GM08714 (cell line): ENCODE data around the gene STRN4.

Experiments
- H3K4me3 ChIP-seq: fragments of 200-500 bp; sonication (Bioruptor generic); 2 replicates; pipeline ENCODE4 v1.5.1; 2014; ENCODE audit warnings: mild to moderate bottlenecking, low read length, inconsistent platforms
- ZNF274 ChIP-seq: IDR thresholded peaks from 2 replicates; pipeline ENCODE4 v1.6.1; 2012; ENCODE audit warnings: mild to moderate bottlenecking, low read depth, low read length

The STRN4 gene

DNA sequence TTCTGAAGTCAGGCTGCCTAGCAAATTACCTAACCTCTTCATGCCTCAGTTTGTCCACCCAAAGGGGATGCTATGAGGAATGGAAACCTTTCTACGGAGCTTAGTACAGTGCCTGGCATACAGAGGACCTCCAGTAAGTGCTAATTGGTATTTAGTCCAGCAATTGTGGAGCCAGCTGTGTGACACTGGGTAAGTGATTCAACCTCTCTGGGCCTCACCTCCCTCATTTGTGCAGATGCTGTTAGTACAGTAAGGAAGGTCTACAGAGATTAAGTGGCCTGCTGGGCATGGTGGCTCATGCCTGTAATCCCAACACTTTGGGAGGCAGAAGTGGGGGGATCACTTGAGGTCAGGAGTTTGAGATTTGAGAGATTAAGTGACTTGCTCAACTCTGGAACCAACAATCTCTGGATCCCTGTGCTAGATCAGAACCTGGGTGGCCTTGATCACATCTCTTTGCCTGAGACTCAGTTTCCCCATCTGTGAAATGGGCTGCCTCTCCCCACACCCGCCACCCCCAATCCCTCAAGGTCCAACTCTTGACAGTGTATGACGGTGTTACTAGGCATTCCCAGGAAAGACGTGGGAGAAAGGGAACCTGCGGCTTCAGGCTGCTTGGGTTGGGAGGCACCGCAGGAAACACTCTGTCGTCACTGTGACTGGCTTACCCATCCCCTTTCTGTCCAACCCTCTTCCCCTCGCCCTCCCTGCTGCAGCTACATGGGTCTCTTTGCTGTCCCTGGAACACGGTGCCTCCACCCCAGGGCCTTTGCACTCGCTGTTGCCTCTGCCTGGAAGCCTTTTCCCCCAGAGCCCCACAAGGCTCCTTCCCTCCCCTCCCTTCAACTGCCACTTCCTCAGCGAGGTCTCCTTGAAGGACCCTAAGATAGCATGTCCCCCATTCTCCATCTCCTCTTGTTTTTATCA is 47.6 kb downstream of the STRN4 start:
- H3K4me3 ChIP-seq, result no peak overlapping the region
- TF ChIP-seq ZNF274, result no peak

DNA sequence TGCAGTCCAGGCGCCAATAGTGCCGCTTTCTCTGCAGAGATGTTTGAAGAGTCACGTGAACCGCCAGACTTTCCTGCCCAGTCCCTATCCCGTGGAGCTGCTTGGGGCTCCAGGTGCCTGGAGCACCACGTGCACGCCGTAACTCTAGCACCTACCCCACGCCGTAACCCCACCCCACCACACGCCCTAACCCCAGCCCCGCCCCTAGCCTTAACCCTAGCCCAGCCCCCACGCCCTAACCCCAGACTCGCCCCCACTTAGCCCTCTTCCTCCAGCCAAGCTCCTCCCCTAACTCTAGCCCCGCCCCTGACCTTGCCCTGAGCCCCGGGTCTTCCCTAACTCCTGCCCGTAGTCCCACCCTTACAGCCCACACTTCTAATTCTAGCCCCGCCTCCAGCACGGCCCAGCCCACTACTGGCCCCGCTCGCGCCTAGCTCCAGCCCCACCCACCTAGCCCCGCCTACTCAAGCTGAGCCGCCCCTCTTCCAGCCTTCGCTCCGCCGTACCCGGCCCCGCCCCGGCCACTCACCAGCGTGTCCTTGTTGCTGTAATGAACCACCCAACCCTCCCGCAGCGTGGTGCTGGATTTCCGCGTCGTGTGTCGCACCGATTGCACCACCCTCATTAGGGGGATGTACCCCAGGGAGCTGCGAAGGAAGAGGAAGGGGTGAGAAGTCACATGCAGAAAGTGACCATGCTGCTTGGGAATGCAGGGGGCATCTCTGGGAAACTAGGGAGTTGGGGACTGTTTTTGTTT is 48.9 kb downstream of the STRN4 start:
- TF ChIP-seq ZNF274, result no peak
- no peak overlapping the region for H3K4me3 ChIP-seq

DNA sequence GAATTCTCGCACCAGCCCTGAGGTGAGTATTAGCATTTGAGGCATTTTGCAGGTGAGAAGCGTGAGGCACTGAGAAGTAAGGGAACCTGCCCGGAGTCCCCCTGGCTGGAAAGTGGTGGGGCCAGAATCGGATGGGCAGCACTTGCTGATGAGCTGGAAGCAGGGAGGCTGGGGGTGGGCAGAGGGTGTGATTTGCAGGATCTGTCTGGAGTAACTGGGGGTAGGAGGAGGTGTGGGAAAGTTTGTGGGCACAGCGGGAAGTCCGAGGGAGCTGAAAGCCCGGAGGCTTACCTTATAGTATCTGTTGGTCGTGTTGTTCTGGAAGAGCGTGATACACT is 49.4 kb downstream of the STRN4 start:
- TF ChIP-seq ZNF274, result no peak
- H3K4me3 ChIP-seq, result no peak overlapping the region

DNA sequence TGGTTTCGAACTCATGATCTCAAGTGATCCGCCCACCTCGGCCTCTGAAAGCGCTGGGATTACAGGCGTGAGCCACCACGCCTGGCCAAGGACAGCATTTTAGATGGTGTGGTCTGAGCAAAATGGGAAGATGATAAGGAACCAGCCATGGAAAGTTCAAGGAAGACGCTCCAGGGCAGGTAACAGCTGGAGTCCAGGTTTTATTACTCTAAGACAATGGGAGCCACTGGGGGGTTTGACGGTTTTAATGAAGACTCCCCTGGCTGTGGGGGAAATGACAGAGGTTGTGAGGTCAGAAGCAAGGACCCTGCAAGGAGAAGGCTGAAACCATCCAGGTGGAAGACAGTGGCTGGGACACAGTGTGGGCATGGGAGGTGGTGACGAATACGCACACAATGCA is 50.2 kb downstream of the STRN4 start:
- no peak for TF ChIP-seq ZNF274
- H3K4me3 ChIP-seq, result no peak overlapping the region

DNA sequence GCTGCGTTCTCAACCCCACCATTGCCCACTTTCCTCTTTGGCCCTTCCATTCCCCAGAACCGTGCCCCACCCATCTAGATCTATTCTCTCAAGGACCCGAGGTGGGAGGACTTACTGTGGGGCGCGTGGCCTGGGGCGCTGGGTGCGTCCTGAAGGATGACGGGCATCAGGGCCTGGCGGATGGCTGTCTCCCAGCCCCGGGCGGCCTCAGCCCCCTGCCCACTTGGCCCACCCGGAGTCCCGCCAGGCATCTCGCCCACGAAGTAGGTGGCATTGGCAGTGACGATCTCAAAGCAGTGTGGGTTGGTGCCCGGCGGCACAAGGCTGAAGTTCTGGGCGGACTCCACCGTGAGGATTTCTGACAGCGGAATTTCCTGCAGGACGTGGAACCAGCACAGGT is 52.5 kb downstream of the STRN4 start:
- no peak overlapping the region for H3K4me3 ChIP-seq
- no peak for TF ChIP-seq ZNF274

DNA sequence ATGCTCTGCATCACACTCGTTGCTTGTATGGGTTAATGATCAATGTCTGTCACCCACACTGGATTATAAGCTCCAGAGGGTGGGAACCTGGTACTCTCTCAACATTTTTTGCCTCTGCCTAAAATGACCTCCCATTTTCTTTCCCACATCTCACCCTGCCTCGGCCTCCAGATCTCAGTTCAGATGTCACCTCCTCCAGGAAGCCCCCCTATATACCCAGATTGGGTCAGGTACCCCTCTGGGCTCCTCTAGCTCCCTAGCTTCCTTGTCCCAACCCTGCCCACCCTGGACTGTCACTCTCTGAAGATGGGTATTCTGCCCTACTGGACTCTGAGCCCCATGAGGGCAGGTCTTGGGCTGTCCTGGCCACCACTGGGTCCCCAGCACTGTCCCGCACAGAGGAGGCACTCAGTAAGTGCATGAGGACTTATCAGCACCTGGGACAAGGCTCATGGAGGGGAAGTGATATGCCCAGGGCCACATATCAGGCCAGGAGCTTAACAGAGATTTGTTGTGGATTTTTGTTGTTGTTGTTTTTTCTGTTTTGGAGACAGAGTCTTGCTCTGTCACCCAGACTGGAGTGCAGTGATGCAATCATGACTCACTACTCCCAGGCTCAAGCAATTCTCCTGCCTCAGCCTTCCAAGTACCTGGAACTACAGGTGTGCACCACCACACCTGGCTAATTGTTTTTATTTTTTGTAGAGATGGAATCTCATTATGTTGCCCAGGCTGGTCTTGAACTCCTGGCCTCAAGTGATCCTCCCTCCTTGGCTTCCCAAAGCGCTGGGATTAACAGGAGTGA is 53.1 kb downstream of the STRN4 start:
- no peak overlapping the region for H3K4me3 ChIP-seq
- no peak for TF ChIP-seq ZNF274

DNA sequence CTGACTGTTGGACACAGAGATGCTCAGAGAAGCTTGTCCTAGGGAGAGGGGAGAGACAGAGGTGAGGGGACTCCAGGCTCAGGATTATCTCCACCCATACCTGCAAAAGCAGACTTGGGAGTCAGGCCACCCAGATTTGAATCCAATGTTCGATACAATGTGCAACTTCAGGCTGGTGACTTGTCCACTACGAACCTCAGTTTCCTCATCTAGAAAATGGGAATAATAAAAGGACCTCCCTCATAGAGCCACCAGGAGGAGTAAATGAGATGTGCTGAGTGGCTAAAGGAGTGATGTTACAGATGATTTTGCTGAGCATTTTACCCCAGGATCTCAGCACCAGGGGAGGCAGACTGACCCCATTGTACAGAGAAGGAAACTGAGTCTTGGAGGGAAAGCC is 54.3 kb downstream of the STRN4 start:
- no peak for TF ChIP-seq ZNF274
- no peak overlapping the region for H3K4me3 ChIP-seq

DNA sequence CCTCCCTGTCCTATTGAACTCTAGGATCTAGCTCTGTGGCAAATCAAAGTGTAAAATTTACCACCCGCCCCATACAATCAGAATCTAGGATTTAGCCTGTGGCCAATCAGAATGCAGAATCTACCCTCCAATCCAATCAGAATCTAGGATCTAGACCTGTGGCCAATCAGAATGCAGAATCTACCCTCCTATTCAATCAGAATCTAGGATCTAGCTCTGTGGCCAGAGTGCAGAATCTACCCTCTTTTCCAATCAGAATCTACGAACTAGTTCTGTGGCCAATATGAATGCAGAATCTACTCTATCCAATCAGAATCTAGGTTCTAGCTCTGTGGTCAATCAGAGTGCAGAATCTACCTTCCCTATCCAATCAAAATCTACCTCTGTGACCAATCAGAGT is 55.1 kb downstream of the STRN4 start:
- TF ChIP-seq ZNF274, result no peak

DNA sequence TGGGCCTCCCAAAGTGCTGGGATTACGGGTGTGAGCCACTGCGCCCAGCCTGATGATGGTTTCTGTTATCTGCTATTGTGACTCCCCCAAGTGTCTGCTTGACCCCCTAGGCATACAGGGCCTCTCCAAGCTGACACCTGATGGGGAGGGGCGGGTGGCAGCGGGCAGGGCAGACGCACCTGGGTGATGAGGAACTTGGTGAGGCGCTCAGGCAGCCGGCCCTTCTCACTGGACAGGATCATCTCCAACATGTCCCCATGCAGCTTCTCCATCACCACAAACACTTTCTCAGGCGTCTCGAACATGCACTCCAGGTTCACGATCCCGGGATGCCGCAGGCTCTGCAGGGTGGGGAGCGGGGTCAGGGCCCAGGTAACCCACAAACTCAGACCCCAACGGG is 56.9 kb downstream of the STRN4 start:
- TF ChIP-seq ZNF274, result no peak
- H3K4me3 ChIP-seq, result no peak overlapping the region

More for the DNA sequence above, 55.1 kb downstream of the STRN4 start:
- H3K4me3 ChIP-seq, result no peak overlapping the region

DNA sequence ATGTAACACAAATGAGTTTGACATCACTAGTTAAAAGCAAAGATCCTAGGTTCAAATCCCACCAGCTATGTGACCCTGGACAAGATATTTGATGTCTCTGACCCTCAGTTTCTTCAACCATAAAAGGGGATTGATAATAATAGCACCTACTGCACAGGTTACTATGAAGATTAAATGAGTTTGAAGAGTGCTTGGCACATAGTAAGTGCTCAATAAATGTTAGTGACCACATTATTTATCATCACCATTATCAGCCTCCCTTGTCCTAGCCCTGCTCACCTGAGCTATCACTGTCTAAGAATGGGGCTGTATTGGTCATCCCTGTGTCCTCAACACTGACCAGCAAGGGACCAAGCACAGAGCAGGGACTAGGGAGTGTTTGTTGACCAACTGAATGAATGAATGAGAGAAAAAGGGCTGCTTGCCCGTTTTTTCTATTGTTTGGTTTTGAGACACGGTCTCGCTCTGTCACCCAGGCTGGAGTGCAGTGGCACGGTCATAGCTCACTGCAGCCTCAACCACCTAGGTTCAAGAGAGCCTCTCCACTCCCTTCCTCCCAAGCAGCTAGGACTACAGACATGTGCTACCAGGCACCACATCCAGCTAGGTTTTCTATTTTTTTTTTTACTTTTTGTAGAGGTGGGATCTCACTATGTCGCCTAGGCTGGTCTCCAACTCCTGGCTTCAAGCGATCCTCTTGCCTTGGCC is 58.7 kb downstream of the STRN4 start:
- H3K4me3 ChIP-seq, result no peak overlapping the region

DNA sequence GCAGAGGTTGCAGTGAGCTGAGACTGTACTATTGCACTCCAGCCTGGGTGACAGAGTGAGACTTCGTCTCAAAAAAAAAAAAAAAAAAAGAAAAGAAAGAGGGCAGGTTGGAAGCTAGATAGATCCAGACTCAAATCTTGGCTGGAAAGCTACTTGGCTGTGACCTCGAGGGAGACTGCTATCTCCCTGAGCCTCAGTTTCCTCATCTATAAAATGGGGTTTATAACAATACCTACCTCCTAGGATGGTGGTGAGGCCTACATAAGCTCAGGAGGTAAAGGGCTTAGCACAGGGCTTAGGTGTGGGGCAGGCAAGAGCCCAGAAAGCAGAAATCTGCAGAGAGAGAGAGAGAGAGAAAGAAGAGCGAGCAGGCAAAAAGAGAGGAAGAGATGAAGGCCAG is 61.1 kb downstream of the STRN4 start:
- no peak for TF ChIP-seq ZNF274
- no peak overlapping the region for H3K4me3 ChIP-seq

More for the DNA sequence above, 58.7 kb downstream of the STRN4 start:
- no peak for TF ChIP-seq ZNF274

DNA sequence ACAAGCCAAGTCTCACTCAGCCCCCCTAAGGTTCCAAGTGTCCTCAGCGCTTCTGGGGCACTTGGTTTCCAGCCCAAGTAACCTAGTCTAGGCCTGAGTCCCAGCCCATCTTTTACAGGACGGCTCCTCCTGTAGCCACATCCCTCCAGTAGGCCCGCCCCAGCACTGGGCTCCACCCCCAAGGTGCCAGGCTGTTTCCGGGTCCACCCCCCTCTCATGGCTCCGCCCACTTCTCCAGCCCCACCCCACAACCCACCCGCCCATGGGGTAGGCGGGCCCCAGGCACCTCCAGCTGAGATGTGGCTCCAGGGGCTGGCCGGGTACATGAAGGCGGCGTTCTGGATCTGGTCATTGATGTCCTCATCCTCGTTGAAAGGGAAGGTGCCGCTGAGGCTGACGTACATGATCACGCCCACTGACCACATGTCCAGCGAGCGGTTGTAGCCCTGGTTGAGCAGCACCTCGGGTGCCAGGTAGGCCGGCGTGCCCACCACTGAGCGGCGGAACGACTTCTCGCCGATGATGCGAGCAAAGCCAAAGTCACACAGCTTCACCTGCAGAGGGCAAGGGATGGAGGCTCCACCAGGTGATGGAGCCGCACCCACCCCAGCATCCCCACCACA is 68.0 kb downstream of the STRN4 start:
- no peak overlapping the region for H3K4me3 ChIP-seq
- no peak for TF ChIP-seq ZNF274

DNA sequence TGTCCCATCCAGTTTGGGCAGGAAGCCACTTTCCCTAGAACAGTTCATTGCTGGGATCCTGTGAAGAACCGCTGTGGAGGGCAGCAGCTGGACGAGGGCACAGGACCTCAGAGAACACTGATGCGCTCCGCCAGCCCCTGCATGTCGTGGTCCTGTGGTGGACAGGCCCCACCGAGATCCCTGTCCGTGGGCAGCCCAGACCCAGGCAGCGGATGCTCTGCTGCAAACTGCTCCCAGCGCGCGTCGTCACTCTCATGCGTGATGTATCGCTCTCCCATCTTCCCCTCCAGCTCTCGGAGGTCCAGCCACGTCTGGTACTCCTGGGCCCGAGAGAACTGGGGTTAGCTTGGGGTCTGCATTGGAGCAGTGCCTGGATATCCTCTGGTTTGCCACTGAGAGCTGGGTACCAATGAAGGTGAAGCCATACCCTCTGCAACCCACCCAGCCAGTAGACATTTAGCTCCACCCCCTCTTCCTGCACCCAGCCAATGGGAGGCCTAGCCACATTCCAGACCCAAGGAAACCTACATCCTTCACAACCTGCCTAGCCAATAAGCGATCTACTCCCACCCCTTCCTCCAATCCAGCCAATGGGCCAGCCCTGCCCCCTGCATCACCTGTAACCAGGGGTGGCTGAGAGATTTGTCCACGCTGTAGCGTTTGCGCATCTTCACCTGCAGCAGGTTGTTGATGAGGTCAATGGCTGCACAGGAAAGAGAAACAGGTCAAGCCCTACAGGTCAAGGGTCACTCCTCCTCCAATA is 71.7 kb downstream of the STRN4 start:
- no peak overlapping the region for H3K4me3 ChIP-seq
- TF ChIP-seq ZNF274, result no peak
